ENCODE measurements around the gene SEM1. TPM values are rescaled to one million over a fixed set of nuclear protein-coding genes. Genes with fewer than 3 reads are reported as not detected.
A peak's percentile ranks its signal among the peaks of the same experiment; 100 is the strongest.

Gene SEM1
- total and polyA plus RNA-seq, 2 of the 8 experiments (the other 6 are each of a cell fraction or from before 2014, with no cell fraction given) = 20.8 to 75.3 TPM

DNA sequence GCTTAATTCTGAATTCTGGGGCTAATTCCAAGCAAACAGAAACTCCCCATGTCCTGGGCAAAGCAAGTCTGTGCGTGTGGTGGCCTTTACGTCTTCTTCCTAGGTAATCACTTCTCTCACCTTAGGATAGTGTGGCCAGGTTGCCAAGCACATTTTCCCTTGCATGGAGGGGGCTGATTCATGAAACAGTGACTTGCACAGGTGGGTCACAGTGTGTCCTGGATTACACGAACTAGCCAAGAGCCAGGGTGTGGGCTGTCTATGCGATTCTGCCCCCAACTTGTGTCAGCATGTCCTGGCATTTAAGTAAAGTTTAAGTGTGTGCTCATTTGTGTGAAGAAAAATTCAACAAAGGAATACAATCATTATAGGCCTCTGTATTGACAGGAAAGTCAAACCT lies 18.5 kb upstream of the SEM1 start:
- no peaks in the 10 kb centered on the region for H4K20me1 ChIP-seq (replicated peaks in 1 of 2; ENCODE audit: control insufficient read depth in 1 of 2, insufficient read depth in 2 of 2, low read length in 2 of 2)
- H2BK20ac ChIP-seq (ENCODE audit: low read length) = no peak overlapping the region
- peak overlapping the region; percentile 63; the same call in 1 of the 2 replicates for H2AFZ ChIP-seq (ENCODE audit: low read length)
- H3K27ac ChIP-seq (ENCODE audit: low read depth, low read length) = no peak overlapping the region
- H3K56ac ChIP-seq (replicated peaks; ENCODE audit: insufficient read length, low read depth, low read length) = no peak overlapping the region
- H3K79me1 ChIP-seq (ENCODE audit: low read depth, low read length) = no peaks in the 10 kb centered on the region
- 94% methylated on average over 4 of the region's 4 CpGs; no CpG with 5 or more reads in 1 of the 2 experiments for WGBS, 2 experiments (ENCODE audit: extremely low coverage in 1 of 2, insufficient coverage in 1 of 2, insufficient read length in 1 of 2, insufficient replicate concordance in 2 of 2, low coverage in 1 of 2, low lambda C conversion rate in 2 of 2, missing lambda C conversion rate in 1 of 2)
- H3K36me3 ChIP-seq (ENCODE audit: control insufficient read depth in 2 of 4, insufficient read depth in 4 of 4, low read length in 3 of 4) = no peaks in the 10 kb centered on the region
- H3K27me3 ChIP-seq (replicated peaks in 1 of 4; ENCODE audit: control insufficient read depth in 3 of 4, extremely low read depth in 1 of 4, insufficient read depth in 3 of 4, low read length in 3 of 4) = no peaks in the 10 kb centered on the region
- no peak for DNase-seq (ENCODE audit: low read depth in 1 of 2, low spot score in 2 of 2)
- H3K18ac ChIP-seq (ENCODE audit: extremely low read depth, low read length) = no peak overlapping the region
- no peak for FAIRE-seq
- H3K14ac ChIP-seq (ENCODE audit: insufficient read length) = no peak overlapping the region
- ChIA-PET CTCF (ENCODE audit: partially characterized antibody) (interaction anchor here (1.4 kb wide), 1 partner anchor 9 kb away, joined by 3 read pairs; no protein-coding TSS in a partner anchor), POLR2A (ENCODE audit: partially characterized antibody) (no interaction called here)
- peak overlapping the region; percentile 32; the same call in 1 of the 2 replicates for H2BK12ac ChIP-seq (ENCODE audit: low read depth, low read length)
- no peak overlapping the region for H2BK5ac ChIP-seq (ENCODE audit: low read depth, low read length)
- 0 out of 2 replicates have a peak overlapping the region, but pooled peaks have one; percentile 36 for H2BK15ac ChIP-seq (ENCODE audit: low read length)
- no peak overlapping the region for H4K91ac ChIP-seq (replicated peaks; ENCODE audit: insufficient read length, low read length)
- no peak overlapping the region for H3K4me2 ChIP-seq (ENCODE audit: insufficient read depth in 1 of 2, low read depth in 2 of 2, low read length in 2 of 2)
- no peak overlapping the region for H3K4me3 ChIP-seq (ENCODE audit: extremely low read depth in 1 of 4, insufficient read depth in 2 of 4, low read depth in 3 of 4, low read length in 4 of 4)
- no peak overlapping the region for H3K9ac ChIP-seq (replicated peaks in 1 of 4; ENCODE audit: extremely low read depth in 1 of 4, low read depth in 3 of 4, low read length in 3 of 4)
- peaks cover 0 to 4% (median 0%) of the 10 kb centered on the region in 4 experiments; a peak in 3 of 7 replicates for H3K4me1 ChIP-seq (replicated peaks in 1 of 4; ENCODE audit: control insufficient read depth in 3 of 4, insufficient read depth in 4 of 4, low read length in 3 of 4)
- no peak overlapping the region for H2AK5ac ChIP-seq (ENCODE audit: low read depth, low read length)
- H3K79me2 ChIP-seq (ENCODE audit: control insufficient read depth in 1 of 2, insufficient read depth in 2 of 2, low read length in 2 of 2) = no peaks in the 10 kb centered on the region
- no peaks in the 10 kb centered on the region for H3K23me2 ChIP-seq (ENCODE audit: low read depth, low read length)
- H3K23ac ChIP-seq (ENCODE audit: insufficient read length) = no peak overlapping the region
- no peaks in the 10 kb centered on the region for H3K9me3 ChIP-seq (ENCODE audit: insufficient read depth in 2 of 2, low read depth in 1 of 2, low read length in 1 of 2)
- H2BK120ac ChIP-seq (replicated peaks; ENCODE audit: low read depth, low read length) = no peak overlapping the region
- H4K5ac ChIP-seq (ENCODE audit: insufficient read length, low read depth, low read length) = no peak overlapping the region
- H3K4ac ChIP-seq (replicated peaks; ENCODE audit: insufficient read length, low read depth, low read length) = no peak overlapping the region
- no peak overlapping the region for H4K8ac ChIP-seq (ENCODE audit: extremely low read depth, insufficient read depth, low read length)
- TF ChIP-seq HDAC6 (IDR thresholded peaks at IDR 0.05; ENCODE audit: low read depth, low read length) (no peak), KDM5A (IDR thresholded peaks at IDR 0.05; ENCODE audit: low read length) (no peak), CTBP2 (IDR thresholded peaks at IDR 0.05; ENCODE audit: borderline replicate concordance, insufficient read depth, insufficient read length, low read length) (no peak), TBP (IDR thresholded peaks at IDR 0.05; ENCODE audit: low read depth, low read length) (no peak), FOSL1 (IDR thresholded peaks at IDR 0.05; ENCODE audit: insufficient read depth, low read depth, low read length) (no peak), CHD1 (IDR thresholded peaks at IDR 0.05; ENCODE audit: low read depth, low read length) (no peak), TAF7 (optimal IDR thresholded peaks at IDR 0.05; ENCODE audit: borderline replicate concordance, low read depth, low read length) (no peak), CTCF (IDR thresholded peaks at IDR 0.05; ENCODE audit: control extremely low read depth in 1 of 3, insufficient read depth in 1 of 3, low read depth in 1 of 3, low read length in 3 of 3) (no peak), CREB1 (IDR thresholded peaks at IDR 0.05) (no peak), NANOG (IDR thresholded peaks at IDR 0.05; ENCODE audit: insufficient read depth, low read depth, low read length, poor library complexity, severe bottlenecking) (no peak)
